Fibroblast of skin of abdomen (primary cell): ENCODE data around the gene HSDL2.
"Not testable (repeated sequence)": the region's sequence is repeated elsewhere in the genome, so short reads cannot be mapped to it uniquely, and the experiment has no call there.

ENCODE experiments used
- DNase-seq: peaks from one replicate; pipeline ENCODE4 v3.0.0-alpha.2; 2013

Gene HSDL2

GRCh38 chr9:112501287-112501686 lies 121.4 kb downstream of the HSDL2 start:
- no peak for DNase-seq

GRCh38 chr9:112502175-112502946 lies 122.5 kb downstream of the HSDL2 start:
- DNase-seq = no peak

GRCh38 chr9:112503170-112503569 lies 123.3 kb downstream of the HSDL2 start:
- DNase-seq = no peak

- no peak for DNase-seq
These were observed 125.2 kb downstream of the HSDL2 start for GRCh38 chr9:112505086-112505485.

- DNase-seq = no peak
These were observed 125.7 kb downstream of the HSDL2 start for GRCh38 chr9:112505607-112506006.

- no peak for DNase-seq
These were observed 126.7 kb downstream of the HSDL2 start for GRCh38 chr9:112506571-112506970.

- DNase-seq = no peak
These were observed 127.2 kb downstream of the HSDL2 start for GRCh38 chr9:112507001-112507680.

- no peak for DNase-seq
These were observed 128.5 kb downstream of the HSDL2 start for GRCh38 chr9:112508377-112508776.

GRCh38 chr9:112512377-112512776 lies 132.5 kb downstream of the HSDL2 start:
- not testable (repeated sequence) for DNase-seq

GRCh38 chr9:112516769-112517168 lies 136.9 kb downstream of the HSDL2 start:
- DNase-seq = no peak

GRCh38 chr9:112520069-112520468 lies 140.2 kb downstream of the HSDL2 start:
- DNase-seq = no peak

- DNase-seq = no peak
These were observed 140.7 kb downstream of the HSDL2 start for GRCh38 chr9:112520656-112521055.
